ENCODE results near the gene CLPSL1. TPM values are rescaled to one million over a fixed set of nuclear protein-coding genes. Genes with fewer than 3 reads are reported as not detected.

Gene CLPSL1
- total and polyA plus RNA-seq, 2 of the 8 experiments (the other 6 are each of a cell fraction or from before 2014, with no cell fraction given): not detected

DNA sequence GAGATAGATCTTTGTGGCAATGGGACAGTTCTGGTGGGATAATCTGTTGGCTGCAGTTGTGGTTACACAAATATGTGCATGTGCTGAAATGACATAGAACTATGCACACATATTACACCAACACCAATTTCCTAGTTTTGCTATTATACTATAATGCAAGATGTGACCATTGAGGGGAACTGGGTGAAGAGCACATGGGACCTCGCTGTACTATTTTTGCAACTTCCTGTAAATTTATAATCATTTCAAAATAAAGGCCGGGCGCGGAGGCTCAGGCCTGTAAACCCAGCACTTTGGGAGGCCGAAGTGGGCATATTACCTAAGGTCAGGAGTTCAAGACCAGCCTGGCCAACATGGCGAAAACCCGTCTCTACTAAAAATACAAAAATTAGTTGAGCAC is 35.3 kb upstream of the CLPSL1 start (continued):
- TF ChIP-seq SUZ12 (IDR thresholded peaks at IDR 0.05; ENCODE audit: low read length) (no peak), CTBP2 (IDR thresholded peaks at IDR 0.05; ENCODE audit: borderline replicate concordance, insufficient read depth, insufficient read length, low read length) (no peak), RNF2 (IDR thresholded peaks at IDR 0.05; ENCODE audit: borderline replicate concordance, low read depth, low read length, missing control alignments, poor library complexity, severe bottlenecking) (no peak), CBX8 (IDR thresholded peaks at IDR 0.05; ENCODE audit: borderline replicate concordance, low read depth, low read length) (no peak), POLR2AphosphoS5 (IDR thresholded peaks at IDR 0.05; ENCODE audit: low read depth, low read length) (no peak), CEBPB (IDR thresholded peaks at IDR 0.05; ENCODE audit: low read depth, low read length) (no peak)
